Spleen (tissue), 7 donors: ENCODE data around the gene LEKR1.

Source experiments
- POLR2A ChIP-seq, 3 donors: fragments of 450-650 bp; IDR thresholded peaks; one replicate each; pipeline ENCODE4 v1.5.1; 2017; ENCODE audit warnings: antibody characterized with exemption in 3 of 3, mild to moderate bottlenecking in 1 of 3
- POLR2AphosphoS5 ChIP-seq, 3 donors: sonication (generic); formaldehyde crosslinking; IDR thresholded peaks; one replicate each; pipeline ENCODE4 v1.5.1; 2017; ENCODE audit warnings: antibody characterized with exemption in 3 of 3
- TF ChIP-seq, protein P1 (sequence below), 11 experiments: fragments of 200-600 bp in 7 of 11; fragments of 450-650 bp in 4 of 11; sonication (generic) in 4 of 11; IDR thresholded peaks in 8 of 11; conservative IDR thresholded peaks in 3 of 11; 1 replicate in 7 of 11; 2 replicates in 4 of 11; pipeline versions ENCODE4 v1.4.0 to v1.8.0; 2016 to 2021; ENCODE audit warnings: antibody characterized with exemption in 11 of 11, inconsistent platforms in 4 of 11, mild to moderate bottlenecking in 1 of 11
- donor health status: DM: no; HTN: no; CAD: no; lungs with moderate emphysema.
- donor health status: DM: no; HTN: no; CAD: no.
- donor health status: DM: no; HTN: no; CAD: no.

DNA sequence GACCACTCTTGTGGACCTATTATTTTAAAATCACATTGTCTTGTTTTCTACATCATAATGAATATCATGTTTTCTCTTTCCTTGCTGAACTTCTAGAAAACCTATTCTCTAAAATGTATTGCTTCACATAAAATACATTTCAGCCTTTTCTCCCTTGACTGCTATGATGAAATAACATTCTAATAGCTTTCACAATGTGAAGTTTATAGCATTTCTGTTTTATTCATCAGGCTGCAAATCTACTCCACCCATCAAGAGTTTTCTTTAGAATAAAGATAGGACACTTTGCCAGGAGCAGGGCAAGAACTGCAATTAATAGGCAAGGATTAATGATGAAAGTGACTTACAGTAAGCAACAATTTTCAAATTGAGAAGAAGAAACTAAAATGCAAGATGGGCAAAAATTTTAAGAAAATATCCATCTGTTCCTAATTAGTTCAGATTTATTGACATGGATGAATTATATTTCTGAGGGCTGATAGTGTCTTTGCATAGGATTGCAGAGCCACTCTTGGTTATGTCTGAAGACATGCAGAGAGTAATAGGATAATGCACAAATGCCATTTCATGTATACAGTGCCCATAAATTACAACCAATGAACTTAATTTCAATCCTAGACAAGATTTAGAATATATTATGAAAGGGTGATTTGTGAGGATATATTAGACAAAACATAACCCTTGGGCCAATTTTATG, 21.7 kb downstream of the LEKR1 start:
- TF ChIP-seq, protein P1, sequence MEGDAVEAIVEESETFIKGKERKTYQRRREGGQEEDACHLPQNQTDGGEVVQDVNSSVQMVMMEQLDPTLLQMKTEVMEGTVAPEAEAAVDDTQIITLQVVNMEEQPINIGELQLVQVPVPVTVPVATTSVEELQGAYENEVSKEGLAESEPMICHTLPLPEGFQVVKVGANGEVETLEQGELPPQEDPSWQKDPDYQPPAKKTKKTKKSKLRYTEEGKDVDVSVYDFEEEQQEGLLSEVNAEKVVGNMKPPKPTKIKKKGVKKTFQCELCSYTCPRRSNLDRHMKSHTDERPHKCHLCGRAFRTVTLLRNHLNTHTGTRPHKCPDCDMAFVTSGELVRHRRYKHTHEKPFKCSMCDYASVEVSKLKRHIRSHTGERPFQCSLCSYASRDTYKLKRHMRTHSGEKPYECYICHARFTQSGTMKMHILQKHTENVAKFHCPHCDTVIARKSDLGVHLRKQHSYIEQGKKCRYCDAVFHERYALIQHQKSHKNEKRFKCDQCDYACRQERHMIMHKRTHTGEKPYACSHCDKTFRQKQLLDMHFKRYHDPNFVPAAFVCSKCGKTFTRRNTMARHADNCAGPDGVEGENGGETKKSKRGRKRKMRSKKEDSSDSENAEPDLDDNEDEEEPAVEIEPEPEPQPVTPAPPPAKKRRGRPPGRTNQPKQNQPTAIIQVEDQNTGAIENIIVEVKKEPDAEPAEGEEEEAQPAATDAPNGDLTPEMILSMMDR (IDR thresholded peaks at IDR 0.05 in 8 of 11, conservative IDR thresholded peaks at IDR 0.05 in 3 of 11) = no peak
- TF ChIP-seq POLR2A (IDR thresholded peaks at IDR 0.05) (no peak), POLR2AphosphoS5 (IDR thresholded peaks at IDR 0.05) (no peak)
